GDM1 (cell line): ENCODE data around the gene TCTN3.
"Not testable (repeated sequence)": the region's sequence is repeated elsewhere in the genome, so short reads cannot be mapped to it uniquely, and the experiment has no call there.

Experiments
- DNase-seq: peaks from one replicate; lab custom pipeline; 2025; lab: John Stamatoyannopoulos, UW

TCTN3 gene

GRCh38 chr10:95693668-95694534 lies at the start of gene TCTN3:
Gene TCTN3, minus strand, starts transcription at chr10:95693927. Its CDS starts 28 bp downstream, at chr10:95693899.
- DNase-seq, result peak; percentile 99

- DNase-seq, result no peak
Observed at GRCh38 chr10:95742962-95743535, 49.3 kb upstream of the TCTN3 start.

DNA sequence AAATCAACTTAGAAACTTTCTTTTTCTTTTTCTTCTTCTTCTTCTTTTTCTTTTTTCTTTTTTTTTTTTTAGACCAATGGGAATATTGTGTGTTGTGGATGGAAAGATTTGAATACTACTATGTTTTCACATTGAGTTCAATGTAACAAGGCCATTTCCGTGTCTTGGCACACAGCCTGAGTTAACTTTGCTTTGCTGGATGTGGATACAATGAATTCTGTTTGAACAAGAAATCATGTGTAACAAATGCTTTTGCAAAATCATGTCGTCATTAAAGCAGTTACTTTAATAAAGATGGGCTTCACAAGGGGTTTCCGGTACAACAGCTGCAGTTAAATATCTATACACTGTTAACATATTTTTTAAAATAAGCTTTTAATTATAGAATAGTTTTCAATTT lies 48.8 kb upstream of the TCTN3 start:
- no peak for DNase-seq

DNA sequence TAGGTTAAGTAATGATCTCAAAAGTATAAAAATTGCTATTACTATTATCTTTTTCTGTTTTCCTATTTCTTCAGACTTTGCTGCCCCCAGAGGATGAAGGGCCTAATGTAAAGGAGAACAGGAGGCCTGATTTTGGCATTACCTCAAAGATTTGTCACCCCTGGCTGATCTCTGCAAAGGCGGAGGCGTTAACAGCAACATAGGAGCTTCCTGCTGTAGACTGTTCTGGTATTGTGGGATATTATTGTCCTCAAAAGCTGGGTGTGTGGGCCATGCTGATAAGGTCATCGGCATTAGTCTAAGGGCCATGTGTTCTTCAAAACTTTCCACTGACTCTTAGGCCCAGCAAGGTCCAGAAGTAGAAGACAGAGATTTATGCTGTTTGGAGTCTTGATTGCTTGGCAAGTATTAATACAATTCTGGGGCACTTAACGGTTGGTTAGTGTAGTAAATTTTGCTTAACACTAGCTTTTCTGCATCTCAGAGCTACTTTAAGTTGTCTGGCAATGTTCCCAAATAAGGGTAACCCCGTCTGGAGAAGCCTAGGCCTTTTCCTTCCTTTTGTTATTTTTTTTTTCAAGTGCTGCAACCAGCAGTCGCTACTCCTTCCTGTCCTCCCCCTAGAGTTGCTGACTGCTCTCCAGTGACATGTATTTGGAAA lies 48.2 kb upstream of the TCTN3 start:
- DNase-seq, result peak; percentile 74

DNA sequence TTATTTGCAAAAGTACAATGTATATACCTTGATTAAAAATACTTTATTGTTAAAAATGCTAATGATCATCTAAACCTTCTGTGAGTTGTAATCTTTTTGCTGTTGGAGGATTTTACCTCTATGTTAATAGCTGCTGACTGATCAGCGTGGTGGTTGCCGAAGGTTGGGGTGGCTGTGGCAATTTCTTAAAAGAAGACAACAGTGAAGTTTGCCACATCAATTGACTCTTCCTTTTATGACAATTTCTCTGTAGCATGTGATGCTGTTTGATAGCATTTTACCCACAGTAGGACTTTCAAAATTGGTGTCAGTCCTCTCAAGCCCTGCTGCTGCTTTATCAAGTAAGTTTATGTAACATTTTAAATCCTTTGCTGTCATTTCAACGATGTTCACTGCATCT lies 45.3 kb upstream of the TCTN3 start:
- no peak for DNase-seq

- DNase-seq, result not testable (repeated sequence)
Observed at GRCh38 chr10:95732907-95733306, 39.2 kb upstream of the TCTN3 start.

- no peak for DNase-seq
Observed at GRCh38 chr10:95730233-95730632, 36.5 kb upstream of the TCTN3 start.

- DNase-seq, result peak; percentile 59
Observed at GRCh38 chr10:95729323-95730055, 35.8 kb upstream of the TCTN3 start.

DNA sequence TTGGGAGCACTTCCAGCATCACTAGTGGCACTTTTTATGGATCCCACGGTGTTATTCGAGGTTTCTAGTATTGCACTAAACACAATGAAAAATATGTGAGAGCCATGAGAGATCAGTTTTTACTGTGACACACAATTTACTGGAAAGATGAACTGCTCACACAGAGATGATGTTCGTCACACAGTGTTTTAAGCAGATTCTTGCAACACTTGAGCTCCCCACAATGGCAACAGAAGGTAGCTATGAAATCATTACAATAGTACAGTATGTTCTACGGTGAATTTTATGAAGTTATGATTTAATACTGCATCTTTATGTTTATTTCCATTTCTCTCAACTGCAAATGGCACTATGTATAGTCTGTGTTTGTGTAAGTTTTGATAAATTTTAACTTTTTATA lies 34.8 kb upstream of the TCTN3 start:
- DNase-seq, result peak; percentile 10

- DNase-seq, result not testable (repeated sequence)
Observed at GRCh38 chr10:95722496-95722895, 28.8 kb upstream of the TCTN3 start.

DNA sequence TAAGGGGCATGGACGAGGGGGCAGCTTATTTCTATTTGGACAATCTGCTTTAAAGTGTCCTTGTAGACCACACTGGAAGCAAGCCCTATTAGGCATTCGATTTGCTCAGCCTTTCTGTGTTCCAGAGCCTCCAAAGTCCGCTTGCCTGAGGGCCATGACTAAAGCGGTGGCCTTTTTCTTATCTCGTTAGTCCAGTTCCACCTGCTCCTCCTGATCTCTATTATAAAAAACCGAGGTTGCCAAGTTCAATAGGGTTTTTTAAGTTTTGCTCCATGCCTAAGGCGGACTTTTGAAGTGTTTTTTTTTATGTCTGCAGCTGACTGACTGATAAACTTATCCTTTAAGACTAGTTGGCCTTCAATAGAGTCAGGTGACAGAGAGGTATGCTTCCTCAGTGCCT lies 27.0 kb upstream of the TCTN3 start:
- not testable (repeated sequence) for DNase-seq

GRCh38 chr10:95716866-95717265 lies 23.1 kb upstream of the TCTN3 start:
- no peak for DNase-seq

GRCh38 chr10:95716466-95716865 lies 22.7 kb upstream of the TCTN3 start:
- no peak for DNase-seq

DNA sequence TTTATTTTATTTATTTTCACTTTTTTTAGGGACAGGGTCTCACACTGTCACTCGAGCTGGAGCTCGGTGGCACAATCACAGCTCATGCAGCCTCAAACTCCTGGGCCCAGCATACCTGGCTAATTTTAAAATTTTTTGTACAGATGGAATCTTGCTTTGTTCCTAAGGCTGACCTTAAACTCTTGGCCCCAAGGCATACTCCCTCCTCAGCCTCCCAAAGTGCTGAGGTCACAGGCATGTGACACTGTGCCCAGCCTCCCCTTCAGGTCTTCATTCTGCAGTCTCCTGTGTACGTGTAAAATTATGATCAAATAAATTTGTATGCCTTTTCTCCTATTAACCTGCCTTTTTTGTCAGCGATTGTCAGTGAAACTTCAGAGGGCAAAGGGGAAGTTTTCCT lies 17.8 kb upstream of the TCTN3 start:
- no peak for DNase-seq

DNA sequence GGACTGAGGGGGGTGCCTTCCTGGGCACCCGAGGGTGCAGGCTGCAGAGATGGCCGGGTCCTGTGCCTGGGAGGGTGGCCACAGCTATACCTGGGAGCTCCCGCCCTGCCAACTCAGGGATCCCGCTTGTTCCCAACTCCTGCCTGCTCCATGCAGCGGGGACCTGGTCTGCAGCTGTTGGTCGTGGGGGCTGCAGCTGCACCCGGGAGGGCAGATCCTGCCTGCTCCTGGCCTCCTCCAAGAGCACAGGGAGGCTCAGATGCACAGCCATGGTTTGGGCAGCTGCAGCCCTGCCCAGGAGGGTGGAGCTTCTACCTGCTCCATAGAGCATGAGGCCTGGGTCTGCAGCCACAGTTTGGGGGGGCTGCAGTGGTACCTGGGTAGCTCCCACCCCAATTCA lies 13.3 kb upstream of the TCTN3 start:
- no peak for DNase-seq

- DNase-seq, result no peak
Observed at GRCh38 chr10:95706573-95706972, 12.8 kb upstream of the TCTN3 start.

DNA sequence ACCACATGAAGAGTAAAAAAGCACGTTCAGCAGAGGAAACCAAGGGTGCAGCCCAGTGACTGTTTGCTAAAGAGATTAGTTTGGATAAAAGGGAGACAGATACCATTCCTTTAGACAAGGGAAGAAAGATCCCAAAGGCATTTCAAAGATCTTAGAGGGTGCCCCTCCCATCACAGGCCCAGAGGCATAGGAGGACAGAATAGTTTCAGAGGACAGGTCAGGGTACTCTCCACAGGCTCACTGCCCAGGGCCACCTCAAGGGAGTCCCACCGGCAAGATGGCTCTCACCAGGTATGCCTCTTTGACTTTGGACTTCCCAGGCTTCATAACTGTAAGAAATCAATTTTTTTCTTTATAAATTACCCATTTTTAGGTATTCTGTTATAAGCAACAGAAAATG lies 4.7 kb upstream of the TCTN3 start:
- DNase-seq, result no peak

DNA sequence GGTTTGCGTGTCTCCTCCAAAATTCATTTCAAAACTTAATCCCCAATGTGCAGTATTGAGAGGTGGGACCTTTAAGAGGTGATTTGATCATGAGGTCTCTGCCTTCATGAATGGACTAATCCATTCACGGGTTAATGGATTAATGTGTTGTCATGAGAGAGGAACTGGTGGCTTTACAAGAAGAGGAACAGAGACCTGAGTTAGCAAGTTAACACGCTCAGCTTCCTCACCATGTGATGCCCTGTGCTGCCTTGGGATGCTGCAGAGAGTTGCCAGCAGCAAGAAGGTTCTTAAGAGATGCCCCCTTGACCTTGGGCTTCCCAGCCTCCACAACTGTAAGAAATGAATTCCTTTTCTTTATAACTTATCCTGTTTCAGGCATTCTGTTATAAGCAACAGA lies 3.7 kb upstream of the TCTN3 start:
- DNase-seq, result no peak

DNA sequence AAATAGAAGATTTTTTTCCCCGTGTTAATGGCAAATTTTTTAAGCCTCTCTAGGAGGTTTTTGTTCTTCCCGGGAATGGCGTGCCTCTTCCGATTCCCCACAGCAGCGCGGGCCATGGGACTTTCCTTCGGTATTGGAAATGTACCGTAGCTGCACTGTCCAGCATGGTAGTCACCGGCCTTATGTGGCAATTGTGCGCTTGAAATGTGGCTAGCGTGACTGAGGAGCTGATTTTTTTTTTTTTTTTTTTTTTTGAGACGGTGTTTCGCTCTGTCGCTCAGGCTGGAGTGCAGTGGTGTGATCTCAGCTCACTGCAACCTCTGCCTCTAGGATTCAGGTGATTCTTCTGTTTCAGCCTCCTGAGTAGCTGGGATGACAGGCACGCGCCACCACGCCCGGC lies 938 bp upstream of the TCTN3 start:
- no peak for DNase-seq

- no peak for DNase-seq
Observed at GRCh38 chr10:95693071-95693667, 558 bp downstream of the TCTN3 start.

- DNase-seq, result no peak
Observed at GRCh38 chr10:95691281-95691680, 2.4 kb downstream of the TCTN3 start.

- DNase-seq, result no peak
Observed at GRCh38 chr10:95688648-95689047, 5.1 kb downstream of the TCTN3 start.
